ENCODE measurements around the gene KRT2. TPM values are rescaled to one million over a fixed set of nuclear protein-coding genes. Genes with fewer than 3 reads are reported as not detected.

The KRT2 gene
- total RNA-seq, 1 donor from 2014 or later = not detected

DNA sequence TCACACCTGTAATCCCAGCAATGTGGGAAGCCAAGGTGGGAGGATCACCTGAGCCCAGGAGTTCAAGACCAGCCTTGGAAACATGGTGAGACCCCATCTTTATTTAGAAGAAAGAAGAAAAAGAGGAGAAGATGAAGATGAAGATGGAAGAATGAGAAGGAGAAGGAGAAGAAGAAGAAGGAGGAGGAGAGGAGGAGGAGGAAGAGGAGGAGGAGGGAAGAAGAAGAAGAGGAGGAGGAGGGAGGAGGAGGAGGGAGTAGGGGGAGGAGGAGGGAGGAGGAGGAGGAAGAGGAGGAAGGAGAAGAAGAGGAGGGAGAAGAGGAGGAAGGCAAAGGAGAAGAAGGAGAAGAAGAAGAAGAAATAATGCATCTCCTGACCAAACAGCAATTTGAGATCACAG lies 37.2 kb upstream of the KRT2 start:
- ATAC-seq (ENCODE audit: low read depth) = no peak
- DNase-seq = no peak
- Mint-ChIP-seq H3K36me3 (ENCODE audit: low read depth) (no peaks in the 10 kb centered on the region), H3K27ac (no peak overlapping the region), H3K4me1 (peaks cover 10% of the 10 kb centered on the region), H3K9me3 (no peaks in the 10 kb centered on the region), H3K4me3 (no peak overlapping the region), H3K27me3 (peaks cover 45% of the 10 kb centered on the region)
- ChIA-PET POLR2A (no interaction called here), CTCF (no interaction called here)
- intact Hi-C loops (cut with micrococcal nuclease) = no loop called here
- no peak for TF ChIP-seq CTCF (IDR thresholded peaks at IDR 0.05)

- intact Hi-C loops (cut with micrococcal nuclease) = no loop called here
- no peak for TF ChIP-seq CTCF (IDR thresholded peaks at IDR 0.05)
Observed at GRCh38 chr12:52688481-52688880, 36.5 kb upstream of the KRT2 start.

GRCh38 chr12:52687497-52688385 lies 35.7 kb upstream of the KRT2 start:
- H3K4me1 Mint-ChIP-seq = peaks cover 10% of the 10 kb centered on the region
- no peak overlapping the region for H3K27ac Mint-ChIP-seq
- no peaks in the 10 kb centered on the region for H3K36me3 Mint-ChIP-seq (ENCODE audit: low read depth)
- intact Hi-C loops (cut with micrococcal nuclease) = no loop called here
- ChIA-PET POLR2A (no interaction called here), CTCF (no interaction called here)
- no peak overlapping the region for H3K4me3 Mint-ChIP-seq
- no peak for DNase-seq
- ATAC-seq (ENCODE audit: low read depth) = no peak
- no peaks in the 10 kb centered on the region for H3K9me3 Mint-ChIP-seq
- H3K27me3 Mint-ChIP-seq = peaks cover 40% of the 10 kb centered on the region
- no peak for TF ChIP-seq CTCF (IDR thresholded peaks at IDR 0.05)

More at GRCh38 chr12:52688481-52688880, 36.5 kb upstream of the KRT2 start:
- H3K36me3 Mint-ChIP-seq (ENCODE audit: low read depth) = no peaks in the 10 kb centered on the region
- no peak for ATAC-seq (ENCODE audit: low read depth)
- H3K27ac Mint-ChIP-seq = no peak overlapping the region
- CTCF ChIA-PET = no interaction called here
- peaks cover 10% of the 10 kb centered on the region for H3K4me1 Mint-ChIP-seq
- DNase-seq = no peak
- no peaks in the 10 kb centered on the region for H3K9me3 Mint-ChIP-seq
- no peak overlapping the region for H3K4me3 Mint-ChIP-seq
- H3K27me3 Mint-ChIP-seq = peaks cover 47% of the 10 kb centered on the region
- POLR2A ChIA-PET = no interaction called here

DNA sequence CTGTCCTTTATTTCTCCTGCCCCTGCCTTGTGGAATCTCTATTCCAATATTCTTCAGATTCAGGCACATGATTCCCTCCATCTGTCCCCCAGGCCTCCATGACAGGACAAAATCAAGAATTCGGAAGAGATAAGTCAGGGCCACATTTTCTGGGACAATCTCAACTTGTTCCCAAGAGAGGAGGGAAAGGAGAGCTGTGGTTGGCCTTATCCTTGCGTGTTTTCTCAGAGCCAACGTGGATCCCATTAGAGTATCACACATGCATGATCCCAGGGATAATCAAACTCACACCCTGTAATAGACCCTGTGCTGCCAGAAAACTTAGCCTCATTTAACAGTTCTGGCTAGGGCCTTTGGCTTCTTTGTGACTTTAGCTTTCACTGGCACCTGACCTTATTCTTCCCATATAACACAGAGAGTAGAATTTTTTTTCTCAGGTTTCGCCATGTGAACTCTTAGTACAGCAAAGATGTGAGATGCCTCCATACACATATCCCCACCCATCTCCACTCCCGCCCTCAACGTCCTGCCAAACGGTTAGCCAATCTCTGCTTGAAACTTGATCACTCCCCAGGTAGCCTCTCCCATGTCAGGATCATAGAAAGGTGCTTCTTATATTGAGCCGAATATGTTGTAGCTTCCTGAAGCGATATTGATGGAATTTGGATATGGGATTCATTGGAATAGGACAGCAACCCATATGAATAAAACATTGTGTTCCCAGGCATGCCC lies 34.9 kb upstream of the KRT2 start:
- Mint-ChIP-seq H3K27me3 (peaks cover 33% of the 10 kb centered on the region), H3K4me1 (peaks cover 10% of the 10 kb centered on the region), H3K4me3 (no peak overlapping the region), H3K36me3 (ENCODE audit: low read depth) (no peaks in the 10 kb centered on the region), H3K9me3 (no peaks in the 10 kb centered on the region), H3K27ac (no peak overlapping the region)
- intact Hi-C loops (cut with micrococcal nuclease) = no loop called here
- ChIA-PET POLR2A (no interaction called here), CTCF (no interaction called here)
- no peak for TF ChIP-seq CTCF (IDR thresholded peaks at IDR 0.05)
- ATAC-seq (ENCODE audit: low read depth) (no peak), DNase-seq (no peak)

DNA sequence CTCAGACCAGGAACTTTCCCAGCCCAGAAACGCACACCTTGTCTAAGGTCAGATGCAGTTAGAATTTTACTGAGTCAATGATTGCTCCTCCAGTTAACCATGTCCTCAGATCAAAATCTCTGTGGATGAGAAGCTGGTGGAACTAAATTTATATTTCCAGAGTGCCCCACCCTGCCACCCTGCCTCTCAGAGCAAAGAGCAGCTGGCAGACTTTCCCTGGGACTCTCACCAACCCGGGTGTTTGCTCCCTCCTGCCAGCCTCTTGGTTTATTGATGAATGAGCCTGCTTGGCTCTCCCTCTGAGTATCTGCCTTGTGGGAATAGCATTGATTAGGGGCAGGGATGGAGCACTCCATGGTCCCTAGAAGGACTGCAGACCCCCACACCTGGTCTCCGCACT lies 34.1 kb upstream of the KRT2 start:
- H3K9me3 Mint-ChIP-seq = no peaks in the 10 kb centered on the region
- no peak for TF ChIP-seq CTCF (IDR thresholded peaks at IDR 0.05)
- DNase-seq (no peak), ATAC-seq (ENCODE audit: low read depth) (no peak)
- POLR2A ChIA-PET = no interaction called here
- peaks cover 30% of the 10 kb centered on the region for H3K27me3 Mint-ChIP-seq
- H3K27ac Mint-ChIP-seq = no peak overlapping the region
- H3K4me1 Mint-ChIP-seq = peaks cover 3% of the 10 kb centered on the region
- no peaks in the 10 kb centered on the region for H3K36me3 Mint-ChIP-seq (ENCODE audit: low read depth)
- intact Hi-C loops (cut with micrococcal nuclease) = no loop called here
- no peak overlapping the region for H3K4me3 Mint-ChIP-seq
- CTCF ChIA-PET = no interaction called here

All from activated B cell treated with CpG ODN at 0.5 μM for 24 hours (primary cell).